ENCODE data around the gene BRME1. TPM values are rescaled to one million over a fixed set of nuclear protein-coding genes. Genes with fewer than 3 reads are reported as not detected.

The BRME1 gene
- total and polyA plus RNA-seq, 5 donors from 2014 or later: 0.24 to 1.7 (median 0.58) TPM; not detected in 1

DNA sequence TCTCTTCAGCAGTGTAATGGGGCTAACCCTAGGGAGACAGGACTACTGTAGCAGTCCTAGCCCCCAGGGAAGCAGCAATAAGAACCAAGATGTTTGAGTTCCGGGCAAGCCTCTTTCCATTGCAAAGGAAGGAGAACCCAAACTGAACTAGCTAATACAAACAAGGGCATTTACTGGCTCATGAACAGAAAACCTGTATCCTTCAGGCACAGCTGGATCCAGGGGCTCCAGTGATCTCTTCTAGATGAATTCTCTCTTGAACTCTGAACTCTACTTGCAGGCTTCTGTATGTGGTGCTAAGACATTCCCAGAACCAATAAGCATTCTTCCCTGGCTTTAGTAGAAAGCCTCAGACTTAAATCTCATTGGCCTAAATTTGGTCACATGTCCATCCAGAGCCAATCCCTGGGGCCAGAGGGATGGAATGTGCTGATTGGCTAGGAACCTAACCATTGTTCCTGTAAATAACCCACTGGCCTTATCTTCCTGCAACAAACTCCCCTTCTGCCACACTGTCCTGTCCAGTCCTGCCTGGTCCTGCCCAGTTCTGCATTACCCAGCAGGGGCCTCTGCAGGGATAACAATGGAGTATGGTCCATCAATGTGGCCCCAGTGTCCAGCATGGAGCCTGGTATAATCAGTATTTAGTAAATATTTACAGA, 36.2 kb upstream of the BRME1 start:
- ATAC-seq (ENCODE audit: low read depth in 2 of 2): no peak
- H3K9me3 Mint-ChIP-seq: peaks cover 0 to 5% (median 0%) of the 10 kb centered on the region in 7 donors
- no peak for DNase-seq
- no peaks in the 10 kb centered on the region for H3K36me3 Mint-ChIP-seq
- no peak overlapping the region for H3K27ac Mint-ChIP-seq
- no peaks in the 10 kb centered on the region for H3K4me1 ChIP-seq (ENCODE audit: control insufficient read depth, insufficient read depth, low read length, poor library complexity, severe bottlenecking)
- H3K27ac ChIP-seq (ENCODE audit: insufficient read depth, low read length, poor library complexity, severe bottlenecking): no peak overlapping the region
- peaks cover 5% of the 10 kb centered on the region for H3K27me3 Mint-ChIP-seq
- peaks cover 2% of the 10 kb centered on the region for H3K27me3 ChIP-seq (ENCODE audit: control insufficient read depth, insufficient read depth, low read length)
- no peaks in the 10 kb centered on the region for H3K36me3 ChIP-seq (ENCODE audit: control insufficient read depth, insufficient read depth, low read length)
- no peak overlapping the region for H3K4me3 Mint-ChIP-seq
- H3K9me3 ChIP-seq (ENCODE audit: control insufficient read depth in 2 of 2, low read length in 2 of 2): peaks cover 4 to 6% of the 10 kb centered on the region in 2 experiments
- H3K4me1 Mint-ChIP-seq: peaks cover 0 to 2% (median 0%) of the 10 kb centered on the region in 4 donors
- H3K4me3 ChIP-seq (ENCODE audit: low read depth, low read length): no peak overlapping the region

GRCh38 chr19:13938301-13939064, 32.6 kb upstream of the BRME1 start, which contains the start of gene PODNL1:
TSS of gene PODNL1 (minus strand) at chr19:13938417. CDS start at chr19:13938181, 236 bp downstream.
- no peak for ATAC-seq (ENCODE audit: low read depth in 2 of 2)
- Mint-ChIP-seq H3K27me3 (peaks cover 10% of the 10 kb centered on the region), H3K9me3 (peaks cover 0 to 5% (median 0%) of the 10 kb centered on the region in 7 donors), H3K27ac (no peak within 1 kb of the TSS), H3K36me3 (no peaks in the 10 kb centered on the region), H3K4me1 (peaks cover 0 to 9% (median 3%) of the 10 kb centered on the region in 4 donors), H3K4me3 (no peak within 1 kb of the TSS)
- DNase-seq: no peak
- Histone ChIP-seq H3K27me3 (ENCODE audit: control insufficient read depth, insufficient read depth, low read length) (peaks cover 2% of the 10 kb centered on the region), H3K36me3 (ENCODE audit: control insufficient read depth, insufficient read depth, low read length) (no peaks in the 10 kb centered on the region), H3K9me3 (ENCODE audit: control insufficient read depth in 2 of 2, low read length in 2 of 2) (peaks cover 4 to 6% of the 10 kb centered on the region in 2 experiments), H3K27ac (ENCODE audit: insufficient read depth, low read length, poor library complexity, severe bottlenecking) (no peak within 1 kb of the TSS), H3K4me1 (ENCODE audit: control insufficient read depth, insufficient read depth, low read length, poor library complexity, severe bottlenecking) (no peaks in the 10 kb centered on the region), H3K4me3 (ENCODE audit: low read depth, low read length) (no peak within 1 kb of the TSS)

DNA sequence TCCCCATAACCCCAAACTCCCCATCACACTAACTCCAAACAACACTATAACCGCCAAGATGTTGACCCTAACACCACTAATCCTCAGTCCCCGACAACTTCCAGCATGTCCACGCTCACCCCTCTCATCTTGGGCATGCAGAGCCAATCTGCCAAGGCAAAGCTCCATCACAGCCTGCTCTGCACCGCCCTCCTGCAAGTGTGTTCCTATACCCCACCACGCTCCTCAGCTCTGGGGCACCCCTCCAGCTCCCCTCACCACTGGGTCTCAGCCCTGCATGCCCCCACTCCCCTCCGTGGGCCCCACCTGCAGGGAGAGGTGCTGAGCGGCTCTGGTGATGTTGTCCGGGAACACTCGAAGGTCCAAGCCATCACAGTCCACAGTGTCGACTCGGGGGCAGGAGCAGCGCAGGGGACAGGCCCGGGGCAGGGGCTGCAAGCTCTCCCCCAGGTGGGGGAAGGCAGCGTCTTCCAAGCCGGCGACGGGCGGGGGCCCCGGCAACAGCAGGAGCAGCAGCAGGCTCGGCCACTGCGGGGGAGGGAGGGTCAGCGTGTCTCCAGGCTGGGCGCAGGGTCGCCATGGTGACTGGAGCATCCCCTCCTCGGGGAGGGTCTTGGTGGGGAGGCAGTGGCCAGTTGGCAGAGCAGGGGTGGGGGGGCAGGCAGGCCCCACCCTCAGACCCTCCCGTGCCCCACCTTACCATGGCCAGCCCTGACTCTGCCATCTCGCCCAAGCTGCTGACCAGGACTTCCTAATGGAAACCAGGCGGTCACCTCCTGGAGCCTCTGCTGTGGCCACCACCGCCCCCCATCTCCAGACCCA, 31.8 kb upstream of the BRME1 start:
- H3K4me3 Mint-ChIP-seq: no peak overlapping the region
- peaks cover 10% of the 10 kb centered on the region for H3K27me3 Mint-ChIP-seq

DNA sequence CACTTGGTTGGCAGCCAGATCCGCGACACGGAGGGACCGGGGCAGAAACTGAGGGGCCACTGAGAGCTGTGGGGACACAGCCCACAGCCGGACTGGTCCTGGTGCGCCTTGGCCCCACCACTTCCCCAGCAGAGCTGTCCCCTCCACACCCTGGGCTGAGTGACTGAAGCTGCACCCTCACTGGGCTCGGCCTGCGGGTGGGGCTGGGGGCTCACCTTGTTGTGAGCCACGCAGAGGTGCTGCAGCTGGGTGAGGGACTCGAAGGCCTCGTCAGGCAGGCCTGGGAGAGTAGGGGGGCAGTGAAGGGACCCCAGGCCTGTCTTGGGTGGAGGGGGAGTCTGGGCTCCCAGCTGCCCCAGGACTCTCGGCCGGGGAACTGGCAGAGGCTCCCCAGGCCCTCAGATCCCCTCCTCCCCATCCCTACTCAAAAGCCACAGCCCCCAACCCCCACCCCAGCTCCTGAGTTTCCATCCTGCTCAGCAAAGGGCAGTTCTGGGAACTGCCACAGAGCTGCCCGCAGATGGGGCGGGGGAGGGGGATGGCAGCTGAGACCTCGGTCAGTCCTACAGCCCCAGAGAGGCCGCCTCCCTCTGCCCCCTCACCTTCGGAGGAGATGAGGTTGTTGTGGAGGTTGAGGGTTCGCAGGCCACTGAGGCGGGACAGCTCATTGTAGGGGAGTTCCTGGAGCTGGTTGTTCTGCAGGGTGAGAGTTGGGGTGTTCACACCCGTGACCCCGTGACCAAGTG, 30.0 kb upstream of the BRME1 start:
- Mint-ChIP-seq H3K36me3 (no peaks in the 10 kb centered on the region), H3K4me3 (no peak overlapping the region), H3K4me1 (peaks cover 0 to 11% (median 3%) of the 10 kb centered on the region in 4 donors), H3K9me3 (peaks cover 0 to 2% (median 0%) of the 10 kb centered on the region in 7 donors), H3K27me3 (peaks cover 10% of the 10 kb centered on the region), H3K27ac (no peak overlapping the region)
- Histone ChIP-seq H3K36me3 (ENCODE audit: control insufficient read depth, insufficient read depth, low read length) (no peaks in the 10 kb centered on the region), H3K4me3 (ENCODE audit: low read depth, low read length) (no peak overlapping the region), H3K27me3 (ENCODE audit: control insufficient read depth, insufficient read depth, low read length) (peaks cover 2% of the 10 kb centered on the region), H3K9me3 (ENCODE audit: control insufficient read depth in 2 of 2, low read length in 2 of 2) (no peaks in the 10 kb centered on the region), H3K4me1 (ENCODE audit: control insufficient read depth, insufficient read depth, low read length, poor library complexity, severe bottlenecking) (no peaks in the 10 kb centered on the region), H3K27ac (ENCODE audit: insufficient read depth, low read length, poor library complexity, severe bottlenecking) (no peak overlapping the region)
- ATAC-seq (ENCODE audit: low read depth in 2 of 2): no peak
- no peak for DNase-seq

More for the DNA sequence above, 31.8 kb upstream of the BRME1 start:
- H3K9me3 Mint-ChIP-seq: peaks cover 0 to 5% (median 0%) of the 10 kb centered on the region in 7 donors
- peaks cover 2% of the 10 kb centered on the region for H3K27me3 ChIP-seq (ENCODE audit: control insufficient read depth, insufficient read depth, low read length)
- peaks cover 0 to 11% (median 3%) of the 10 kb centered on the region in 4 donors for H3K4me1 Mint-ChIP-seq
- no peaks in the 10 kb centered on the region for H3K4me1 ChIP-seq (ENCODE audit: control insufficient read depth, insufficient read depth, low read length, poor library complexity, severe bottlenecking)
- no peaks in the 10 kb centered on the region for H3K36me3 Mint-ChIP-seq
- no peak overlapping the region for H3K27ac Mint-ChIP-seq
- H3K27ac ChIP-seq (ENCODE audit: insufficient read depth, low read length, poor library complexity, severe bottlenecking): no peak overlapping the region
- no peak for ATAC-seq (ENCODE audit: low read depth in 2 of 2)
- H3K36me3 ChIP-seq (ENCODE audit: control insufficient read depth, insufficient read depth, low read length): no peaks in the 10 kb centered on the region
- H3K9me3 ChIP-seq (ENCODE audit: control insufficient read depth in 2 of 2, low read length in 2 of 2): peaks cover 4 to 6% of the 10 kb centered on the region in 2 experiments
- no peak overlapping the region for H3K4me3 ChIP-seq (ENCODE audit: low read depth, low read length)
- DNase-seq: no peak

DNA sequence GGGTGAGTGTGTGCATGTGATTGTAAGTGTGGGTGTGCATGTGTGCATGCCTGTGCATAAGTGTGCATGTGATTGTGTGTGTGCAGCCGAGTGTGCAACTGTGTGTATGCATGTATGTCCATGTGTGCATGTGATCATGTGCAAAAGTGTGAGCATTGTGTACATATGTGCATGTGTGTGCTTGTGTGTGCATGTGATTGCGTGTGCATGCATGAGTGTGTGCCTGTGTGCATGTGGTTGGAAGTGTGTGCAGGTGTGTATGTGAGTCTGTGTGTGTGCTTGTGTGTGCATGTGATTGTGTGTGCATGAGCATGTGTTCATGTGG, 28.8 kb upstream of the BRME1 start:
- H3K9me3 Mint-ChIP-seq: peaks cover 0 to 2% (median 0%) of the 10 kb centered on the region in 7 donors
- H3K27ac Mint-ChIP-seq: no peak overlapping the region
- Histone ChIP-seq H3K9me3 (ENCODE audit: control insufficient read depth in 2 of 2, low read length in 2 of 2) (no peaks in the 10 kb centered on the region), H3K36me3 (ENCODE audit: control insufficient read depth, insufficient read depth, low read length) (no peaks in the 10 kb centered on the region), H3K4me1 (ENCODE audit: control insufficient read depth, insufficient read depth, low read length, poor library complexity, severe bottlenecking) (no peaks in the 10 kb centered on the region), H3K4me3 (ENCODE audit: low read depth, low read length) (no peak overlapping the region), H3K27ac (ENCODE audit: insufficient read depth, low read length, poor library complexity, severe bottlenecking) (no peak overlapping the region), H3K27me3 (ENCODE audit: control insufficient read depth, insufficient read depth, low read length) (peaks cover 2% of the 10 kb centered on the region)
- H3K4me1 Mint-ChIP-seq: peaks cover 0 to 11% (median 3%) of the 10 kb centered on the region in 4 donors
- ATAC-seq (ENCODE audit: low read depth in 2 of 2) (no peak), DNase-seq (no peak)
- peaks cover 5% of the 10 kb centered on the region for H3K27me3 Mint-ChIP-seq
- H3K4me3 Mint-ChIP-seq: no peak overlapping the region
- H3K36me3 Mint-ChIP-seq: no peaks in the 10 kb centered on the region

- no peak overlapping the region for H3K27ac Mint-ChIP-seq
- H3K4me1 ChIP-seq (ENCODE audit: control insufficient read depth, insufficient read depth, low read length, poor library complexity, severe bottlenecking): no peaks in the 10 kb centered on the region
- H3K36me3 ChIP-seq (ENCODE audit: control insufficient read depth, insufficient read depth, low read length): peaks cover 3% of the 10 kb centered on the region
- peaks cover 6% of the 10 kb centered on the region for H3K36me3 Mint-ChIP-seq
- H3K27me3 ChIP-seq (ENCODE audit: control insufficient read depth, insufficient read depth, low read length): peaks cover 2% of the 10 kb centered on the region
- peaks cover 5% of the 10 kb centered on the region for H3K27me3 Mint-ChIP-seq
- H3K4me3 Mint-ChIP-seq: no peak overlapping the region
- no peak for DNase-seq
- peaks cover 0 to 11% (median 3%) of the 10 kb centered on the region in 4 donors for H3K4me1 Mint-ChIP-seq
- ATAC-seq (ENCODE audit: low read depth in 2 of 2): no peak
- H3K9me3 Mint-ChIP-seq: peaks cover 0 to 2% (median 0%) of the 10 kb centered on the region in 7 donors
- no peaks in the 10 kb centered on the region for H3K9me3 ChIP-seq (ENCODE audit: control insufficient read depth in 2 of 2, low read length in 2 of 2)
- H3K27ac ChIP-seq (ENCODE audit: insufficient read depth, low read length, poor library complexity, severe bottlenecking): no peak overlapping the region
- H3K4me3 ChIP-seq (ENCODE audit: low read depth, low read length): no peak overlapping the region
Measured at GRCh38 chr19:13932911-13933393, 27.0 kb upstream of the BRME1 start.

DNA sequence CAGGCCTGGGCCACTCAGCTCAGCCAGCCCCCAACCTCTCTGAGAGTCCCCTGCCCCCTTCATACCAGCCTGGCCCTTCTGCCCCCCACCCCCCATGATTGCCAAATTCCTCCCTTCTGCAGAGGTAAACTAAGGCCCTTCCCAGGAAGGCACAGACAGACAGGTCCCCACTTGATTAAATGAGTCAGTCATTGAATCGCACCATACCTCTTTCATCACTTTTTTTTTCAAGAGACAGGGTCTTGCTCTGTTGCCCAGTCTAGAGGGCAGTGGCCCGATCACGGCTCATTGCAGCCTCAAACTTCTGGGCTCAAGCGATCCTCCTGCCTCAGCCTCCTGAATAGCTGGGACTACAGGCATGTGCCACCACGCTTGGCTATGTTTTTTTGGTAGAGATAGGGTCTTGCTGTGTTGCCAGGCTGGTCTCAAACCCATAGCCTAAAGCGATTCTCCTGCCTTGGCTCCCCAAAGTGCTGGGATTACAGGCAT, 26.3 kb upstream of the BRME1 start:
- H3K27me3 Mint-ChIP-seq: peaks cover 5% of the 10 kb centered on the region
- H3K4me1 Mint-ChIP-seq: peaks cover 0 to 9% (median 3%) of the 10 kb centered on the region in 4 donors
- DNase-seq (no peak), ATAC-seq (ENCODE audit: low read depth in 2 of 2) (no peak)
- no peaks in the 10 kb centered on the region for H3K9me3 ChIP-seq (ENCODE audit: control insufficient read depth in 2 of 2, low read length in 2 of 2)
- no peak overlapping the region for H3K4me3 ChIP-seq (ENCODE audit: low read depth, low read length)
- H3K27me3 ChIP-seq (ENCODE audit: control insufficient read depth, insufficient read depth, low read length): no peaks in the 10 kb centered on the region
- H3K36me3 ChIP-seq (ENCODE audit: control insufficient read depth, insufficient read depth, low read length): peaks cover 6% of the 10 kb centered on the region
- no peaks in the 10 kb centered on the region for H3K9me3 Mint-ChIP-seq
- H3K27ac ChIP-seq (ENCODE audit: insufficient read depth, low read length, poor library complexity, severe bottlenecking): no peak overlapping the region
- H3K4me1 ChIP-seq (ENCODE audit: control insufficient read depth, insufficient read depth, low read length, poor library complexity, severe bottlenecking): no peaks in the 10 kb centered on the region
- no peak overlapping the region for H3K27ac Mint-ChIP-seq
- H3K36me3 Mint-ChIP-seq: peaks cover 6% of the 10 kb centered on the region
- H3K4me3 Mint-ChIP-seq: no peak overlapping the region
